Subcutaneous adipose tissue (tissue), 4 donors: ENCODE measurements around the gene ANKS1A. TPM values are rescaled to one million over a fixed set of nuclear protein-coding genes. Genes with fewer than 3 reads are reported as not detected.

Experiments
- CTCF ChIP-seq: fragments of 450-650 bp; IDR thresholded peaks from one replicate; pipeline ENCODE4 v1.5.1; 2016; ENCODE audit warnings: low read depth, mild to moderate bottlenecking, control low read depth, antibody characterized with exemption, moderate library complexity
- total RNA-seq, 4 donors: library from RNA; depleted of rRNA; stranded (reverse); fragments of >200 nt; gene quantifications; one replicate each; pipeline ENCODE4 v1.1.0, GENCODE V29; 2016

Gene ANKS1A
- total RNA-seq, 4 donors from 2014 or later = 11.6 to 31.3 (median 19.2) TPM

DNA sequence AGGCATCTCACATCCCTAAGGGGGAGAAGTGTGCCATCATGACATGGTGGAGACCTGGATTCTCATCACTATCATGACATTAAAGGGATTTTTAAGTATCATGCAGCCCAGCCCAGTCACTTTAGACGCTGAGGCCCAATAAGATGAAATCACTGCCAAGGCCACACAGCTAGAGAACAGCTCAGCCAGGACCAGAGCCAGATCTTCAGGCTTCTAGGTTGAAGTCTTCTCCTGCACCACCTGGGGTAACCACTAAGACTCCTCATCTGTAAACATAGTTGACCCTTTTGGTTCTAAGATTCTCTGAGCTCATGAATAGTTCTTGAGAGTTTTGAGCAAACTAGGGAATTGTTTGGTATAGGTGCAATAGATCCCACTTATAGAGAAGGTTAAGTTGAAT, 126.9 kb downstream of the ANKS1A start:
- TF ChIP-seq CTCF = no peak

- TF ChIP-seq CTCF = no peak
Observed at GRCh38 chr6:35016502-35017321, 127.7 kb downstream of the ANKS1A start.

DNA sequence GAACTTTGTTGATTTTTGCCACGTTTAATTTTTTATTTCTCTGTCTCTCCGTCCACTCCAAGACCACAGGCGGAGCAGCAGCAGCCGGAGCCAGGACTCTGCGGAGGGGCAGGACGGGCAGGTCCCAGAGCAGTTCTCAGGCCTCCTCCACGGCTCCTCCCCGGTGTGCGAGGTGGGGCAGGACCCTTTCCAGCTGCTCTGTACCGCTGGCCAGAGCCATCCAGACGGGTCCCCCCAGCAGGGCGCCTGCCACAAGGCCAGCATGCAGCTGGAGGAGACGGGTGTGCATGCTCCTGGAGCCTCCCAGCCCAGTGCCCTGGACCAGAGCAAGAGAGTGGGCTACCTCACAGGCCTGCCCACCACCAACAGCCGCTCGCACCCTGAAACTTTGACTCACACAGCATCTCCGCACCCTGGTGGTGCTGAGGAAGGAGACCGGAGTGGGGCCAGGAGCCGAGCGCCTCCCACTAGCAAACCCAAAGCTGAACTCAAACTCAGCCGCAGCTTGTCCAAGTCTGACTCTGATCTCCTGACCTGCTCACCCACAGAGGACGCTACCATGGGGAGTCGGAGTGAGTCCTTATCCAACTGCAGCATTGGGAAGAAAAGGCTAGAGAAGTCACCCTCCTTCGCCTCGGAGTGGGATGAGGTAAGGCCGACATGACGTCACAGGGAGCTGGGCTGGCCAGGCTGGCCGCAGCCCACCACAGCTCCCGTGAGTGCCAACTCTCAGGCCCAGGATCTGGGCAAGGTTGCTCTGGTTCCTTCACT, 128.5 kb downstream of the ANKS1A start:
- no peak for TF ChIP-seq CTCF

DNA sequence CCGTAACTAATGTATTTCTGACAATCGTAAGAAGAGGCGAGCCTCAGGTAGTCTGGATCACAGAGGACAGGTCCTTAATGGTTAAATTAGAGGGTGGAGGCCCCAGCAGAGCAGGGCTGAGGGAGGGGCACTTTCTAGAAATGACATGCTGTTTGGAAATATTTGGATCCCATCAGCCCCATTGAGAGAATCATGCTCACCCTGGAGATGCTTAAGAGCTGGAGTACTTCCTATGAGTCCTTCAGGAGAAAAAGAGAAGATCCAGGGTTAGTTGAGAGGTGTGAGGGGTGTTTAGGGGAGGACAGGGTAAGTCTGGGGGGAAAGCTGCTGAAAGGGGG, 129.1 kb downstream of the ANKS1A start:
- no peak for TF ChIP-seq CTCF

- TF ChIP-seq CTCF = no peak
Observed at GRCh38 chr6:35018746-35019145, 129.7 kb downstream of the ANKS1A start.

DNA sequence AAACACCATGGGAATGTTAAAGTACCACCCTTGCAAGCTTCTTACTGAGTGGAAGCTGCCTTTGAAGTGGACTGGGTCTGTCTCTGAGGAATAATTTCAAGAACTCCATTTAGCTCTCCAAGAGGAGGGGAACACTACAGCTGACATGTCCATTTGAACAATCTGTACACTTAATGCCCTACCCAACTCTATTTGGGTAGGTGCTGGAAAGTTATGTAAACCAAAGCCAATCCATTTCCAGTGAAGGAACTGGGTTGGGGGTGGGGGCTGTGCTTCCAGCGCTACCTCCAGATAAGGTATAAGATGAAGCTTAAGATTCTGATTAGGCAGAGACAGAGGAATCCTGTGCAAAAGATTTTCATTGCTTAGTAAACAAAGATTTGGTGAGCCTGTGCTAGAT, 130.1 kb downstream of the ANKS1A start:
- no peak for TF ChIP-seq CTCF

GRCh38 chr6:35019831-35020230, 130.8 kb downstream of the ANKS1A start:
- no peak for TF ChIP-seq CTCF
